Measurements from ENCODE around the gene HOTAIR.

The HOTAIR gene

GRCh38 chr12:53927220-53928029 is 47.3 kb downstream of the HOTAIR start:
- DNase-seq (ENCODE audit: low spot score), result no peak

DNA sequence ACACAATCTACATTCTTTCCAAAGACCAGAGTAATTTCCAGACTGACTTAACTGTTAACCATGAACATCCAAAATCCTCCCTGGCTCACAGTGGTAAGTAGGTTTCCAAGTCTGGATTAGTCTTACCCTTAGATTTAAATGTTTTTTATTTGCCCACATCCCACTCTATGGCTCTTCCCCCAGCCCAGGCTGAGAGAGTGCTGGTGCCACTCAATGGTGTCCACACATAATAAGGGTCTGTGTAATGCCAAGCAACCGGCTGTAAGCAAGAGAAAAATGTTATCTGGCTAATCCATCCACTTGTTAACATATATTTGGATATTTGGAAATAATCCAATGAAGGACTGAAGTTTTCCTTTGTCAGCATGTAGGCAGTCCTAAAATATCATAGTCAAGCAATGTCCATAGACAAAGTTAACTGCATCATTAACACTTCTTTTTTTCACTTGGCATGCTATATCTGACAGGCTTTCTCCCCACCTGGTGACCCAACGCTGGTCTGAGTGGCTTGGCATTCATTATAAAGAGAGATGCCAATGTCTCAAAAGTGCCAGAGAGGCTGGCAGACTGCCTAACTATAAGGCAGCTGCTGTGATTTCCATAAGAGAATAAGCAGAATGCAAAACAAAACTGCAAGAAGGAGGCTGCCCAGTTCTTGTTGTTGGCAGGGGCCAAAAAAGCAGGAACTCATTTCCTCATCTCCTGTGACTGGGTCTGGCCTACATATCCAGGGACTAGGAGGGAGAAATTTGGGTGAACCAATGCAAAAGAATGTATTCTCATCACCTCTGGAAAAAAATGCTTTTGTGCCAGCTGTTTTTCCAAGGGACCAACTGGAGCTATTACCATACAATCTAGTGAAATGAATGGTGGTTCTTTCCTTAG is 50.0 kb downstream of the HOTAIR start:
- DNase-seq (ENCODE audit: low spot score), result no peak

GRCh38 chr12:53916788-53917655 is 57.7 kb downstream of the HOTAIR start:
- DNase-seq (ENCODE audit: low spot score), result no peak

Measured in putamen (tissue), 1 donor.